Tibial artery (tissue), 4 donors: ENCODE results near the gene PAX5.
A peak's percentile ranks its signal among the peaks of the same experiment; 100 is the strongest.

ENCODE experiments used
- DNase-seq, 2 donors: peaks; one replicate each; pipeline ENCODE4 v3.0.0-alpha.2; 2019
- H3K27ac ChIP-seq, 2 donors: fragments of 200-600 bp; sonication (generic) in 1 of 2; 1 replicate in 1 of 2; 2 replicates in 1 of 2; pipeline ENCODE4 v1.5.1; 2018 to 2019; ENCODE audit warnings: mild to moderate bottlenecking in 1 of 2
- H3K27me3 ChIP-seq, 2 donors: fragments of 200-600 bp; sonication (generic) in 1 of 2; one replicate each; pipeline versions ENCODE4 v1.5.1 to v1.6.0; 2016 to 2019
- H3K36me3 ChIP-seq, 3 donors: fragments of 200-600 bp; sonication (generic) in 2 of 3; one replicate each; pipeline ENCODE4 v1.5.1; 2016 to 2019; ENCODE audit warnings: mild to moderate bottlenecking in 2 of 3
- H3K4me1 ChIP-seq, 4 donors: fragments of 200-600 bp; sonication (generic) in 2 of 4; 1 replicate in 3 of 4; 2 replicates in 1 of 4; pipeline ENCODE4 v1.5.1; 2016 to 2019
- H3K4me3 ChIP-seq, 2 donors: fragments of 200-600 bp; sonication (generic) in 1 of 2; 1 replicate in 1 of 2; 2 replicates in 1 of 2; pipeline ENCODE4 v1.5.1; 2018 to 2019; ENCODE audit warnings: mild to moderate bottlenecking in 2 of 2
- H3K9me3 ChIP-seq, 3 donors: fragments of 200-600 bp; sonication (generic) in 1 of 3; one replicate each; pipeline ENCODE4 v1.5.1; 2016 to 2019
- intact Hi-C: fragments of 100-400 bp; cut with DNase I; formaldehyde crosslinking; loops from one replicate; pipeline ENCODE4 v1.15.0; 2023; ENCODE audit warnings: low total_unique reads
- TF ChIP-seq, protein P1 (sequence below), 2 experiments: fragments of 200-600 bp in 1 of 2; fragments of 450-650 bp in 1 of 2; IDR thresholded peaks; one replicate each; pipeline ENCODE4 v1.5.1; 2017 to 2019; ENCODE audit warnings: antibody characterized with exemption in 2 of 2, mild to moderate bottlenecking in 1 of 2, moderate library complexity in 1 of 2

PAX5 gene

DNA sequence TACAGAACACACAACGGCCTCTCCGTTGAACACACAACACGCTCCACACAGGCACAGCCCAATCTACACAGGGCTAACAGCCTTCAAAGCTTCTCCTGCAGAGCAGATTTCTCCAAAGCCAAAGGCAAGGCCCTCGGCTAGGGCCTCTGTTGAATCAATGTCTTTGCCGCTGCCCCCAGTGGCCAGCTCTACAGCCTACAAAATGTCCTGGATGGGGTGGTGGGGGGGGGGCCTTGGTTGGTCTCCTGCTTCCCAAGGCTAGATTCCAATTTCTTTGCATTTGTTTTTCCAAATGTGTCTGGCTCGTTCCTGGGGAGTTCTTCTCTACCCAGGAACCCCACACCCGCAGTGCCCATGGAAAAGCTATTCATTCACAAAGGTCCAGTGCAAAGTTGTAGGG lies 167.2 kb downstream of the PAX5 start:
- Histone ChIP-seq H3K9me3 (no peaks in the 10 kb centered on the region), H3K27me3 (peaks cover 0 to 35% of the 10 kb centered on the region in 2 donors), H3K4me3 (no peak overlapping the region), H3K4me1 (no peaks in the 10 kb centered on the region), H3K27ac (no peak overlapping the region), H3K36me3 (no peaks in the 10 kb centered on the region)
- intact Hi-C loops: no loop called here
- DNase-seq: no peak
- TF ChIP-seq, protein P1, sequence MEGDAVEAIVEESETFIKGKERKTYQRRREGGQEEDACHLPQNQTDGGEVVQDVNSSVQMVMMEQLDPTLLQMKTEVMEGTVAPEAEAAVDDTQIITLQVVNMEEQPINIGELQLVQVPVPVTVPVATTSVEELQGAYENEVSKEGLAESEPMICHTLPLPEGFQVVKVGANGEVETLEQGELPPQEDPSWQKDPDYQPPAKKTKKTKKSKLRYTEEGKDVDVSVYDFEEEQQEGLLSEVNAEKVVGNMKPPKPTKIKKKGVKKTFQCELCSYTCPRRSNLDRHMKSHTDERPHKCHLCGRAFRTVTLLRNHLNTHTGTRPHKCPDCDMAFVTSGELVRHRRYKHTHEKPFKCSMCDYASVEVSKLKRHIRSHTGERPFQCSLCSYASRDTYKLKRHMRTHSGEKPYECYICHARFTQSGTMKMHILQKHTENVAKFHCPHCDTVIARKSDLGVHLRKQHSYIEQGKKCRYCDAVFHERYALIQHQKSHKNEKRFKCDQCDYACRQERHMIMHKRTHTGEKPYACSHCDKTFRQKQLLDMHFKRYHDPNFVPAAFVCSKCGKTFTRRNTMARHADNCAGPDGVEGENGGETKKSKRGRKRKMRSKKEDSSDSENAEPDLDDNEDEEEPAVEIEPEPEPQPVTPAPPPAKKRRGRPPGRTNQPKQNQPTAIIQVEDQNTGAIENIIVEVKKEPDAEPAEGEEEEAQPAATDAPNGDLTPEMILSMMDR (IDR thresholded peaks at IDR 0.05): no peak

DNA sequence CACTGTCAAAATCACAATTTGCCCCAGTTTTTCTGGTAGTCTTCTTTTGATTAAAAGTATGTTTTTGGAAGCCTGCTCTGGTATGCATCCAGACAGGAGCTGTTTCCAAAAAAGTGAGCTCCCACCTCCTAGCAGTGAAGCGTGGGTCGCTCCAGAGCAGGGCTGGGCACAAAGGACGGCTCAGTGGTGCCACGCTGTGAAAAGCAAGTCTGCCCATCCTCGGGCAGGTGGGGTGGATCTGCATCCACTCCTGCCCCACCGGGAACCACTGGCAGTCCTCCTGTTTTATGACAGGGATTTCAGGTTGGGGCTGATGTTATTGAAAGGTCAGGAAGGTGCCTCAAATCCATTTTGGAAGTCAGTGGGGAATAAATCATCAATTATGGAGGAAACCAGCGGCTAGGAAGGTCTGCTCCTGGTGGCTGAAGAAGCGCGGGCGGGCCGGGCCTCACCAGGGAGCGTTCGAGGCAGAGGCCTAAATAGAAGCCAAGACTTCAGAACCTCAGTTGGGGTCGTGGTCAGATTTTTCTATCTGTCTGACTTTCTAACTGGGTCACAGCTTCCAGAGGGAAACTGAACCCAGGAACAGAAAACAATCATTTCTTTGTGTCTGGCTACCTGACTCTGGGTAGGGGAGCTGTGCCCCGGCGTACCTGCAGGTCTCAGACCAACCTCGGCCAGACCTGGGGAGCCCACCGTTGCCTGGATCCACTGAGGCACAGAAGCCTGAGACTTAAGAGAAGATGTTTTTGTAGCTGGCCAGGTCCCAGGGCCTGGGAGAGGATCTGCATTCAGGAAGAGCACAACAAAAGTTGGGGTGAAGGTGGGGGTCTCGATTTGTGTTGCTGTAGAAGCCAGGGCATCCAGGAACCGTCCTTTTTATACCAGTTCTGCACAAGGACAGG lies 168.1 kb downstream of the PAX5 start:
- H3K27me3 ChIP-seq: peaks cover 0 to 43% of the 10 kb centered on the region in 2 donors
- TF ChIP-seq, protein P1 (IDR thresholded peaks at IDR 0.05): no peak
- no peaks in the 10 kb centered on the region for H3K9me3 ChIP-seq
- H3K4me1 ChIP-seq: no peaks in the 10 kb centered on the region
- DNase-seq: no peak
- no peaks in the 10 kb centered on the region for H3K36me3 ChIP-seq
- H3K4me3 ChIP-seq: no peak overlapping the region
- no peak overlapping the region for H3K27ac ChIP-seq
- intact Hi-C loops: no loop called here

DNA sequence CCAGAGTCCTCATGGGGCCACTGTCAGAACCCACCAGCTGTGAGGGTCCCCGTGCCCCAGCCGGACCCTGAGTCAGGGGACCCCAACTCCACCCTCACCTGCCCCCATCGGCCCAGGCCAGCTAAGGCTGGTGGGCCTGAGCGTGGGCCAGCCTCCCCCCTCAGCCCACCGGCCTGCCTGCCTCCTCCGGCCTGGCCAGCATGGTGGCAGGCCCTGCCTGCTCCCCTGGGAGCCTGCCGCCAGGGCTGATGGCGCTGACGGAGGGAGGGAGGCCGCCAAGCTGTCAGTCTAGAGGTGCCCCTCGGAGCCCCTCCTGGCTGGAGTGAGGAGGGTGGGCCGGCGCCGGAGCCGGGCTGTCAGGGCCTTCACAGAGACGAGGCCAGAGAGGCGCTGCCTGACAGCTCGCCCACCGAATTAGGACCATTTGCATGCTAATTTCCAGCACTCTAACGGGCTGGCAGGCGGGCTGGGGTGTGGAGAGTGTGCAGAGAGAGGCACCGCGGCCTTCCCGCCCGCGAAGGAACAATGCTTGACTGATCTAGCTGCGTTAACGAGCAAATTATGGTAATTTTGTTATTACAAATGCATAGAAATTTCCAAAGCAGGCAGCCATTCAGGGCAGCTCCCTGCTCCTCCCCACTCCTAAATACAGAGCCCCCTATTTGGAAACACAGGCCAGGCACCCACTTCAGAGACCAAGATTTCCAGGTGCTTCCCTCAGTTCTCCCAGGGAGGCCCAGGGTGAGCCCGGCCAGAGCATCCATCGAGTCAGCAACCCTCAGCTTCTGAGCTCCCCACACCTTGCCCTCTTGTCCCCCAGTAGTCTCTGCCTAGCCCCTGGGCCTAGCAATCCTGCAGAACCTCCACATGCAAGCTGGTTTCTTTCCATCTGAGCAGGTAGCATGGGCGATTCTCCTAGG lies 169.3 kb downstream of the PAX5 start:
- intact Hi-C loops: no loop called here
- no peaks in the 10 kb centered on the region for H3K9me3 ChIP-seq
- TF ChIP-seq, protein P1 (IDR thresholded peaks at IDR 0.05): no peak
- H3K36me3 ChIP-seq: no peaks in the 10 kb centered on the region
- H3K27me3 ChIP-seq: peaks cover 0 to 47% of the 10 kb centered on the region in 2 donors
- no peaks in the 10 kb centered on the region for H3K4me1 ChIP-seq
- H3K27ac ChIP-seq: no peak overlapping the region
- no peak overlapping the region for H3K4me3 ChIP-seq
- no peak for DNase-seq

DNA sequence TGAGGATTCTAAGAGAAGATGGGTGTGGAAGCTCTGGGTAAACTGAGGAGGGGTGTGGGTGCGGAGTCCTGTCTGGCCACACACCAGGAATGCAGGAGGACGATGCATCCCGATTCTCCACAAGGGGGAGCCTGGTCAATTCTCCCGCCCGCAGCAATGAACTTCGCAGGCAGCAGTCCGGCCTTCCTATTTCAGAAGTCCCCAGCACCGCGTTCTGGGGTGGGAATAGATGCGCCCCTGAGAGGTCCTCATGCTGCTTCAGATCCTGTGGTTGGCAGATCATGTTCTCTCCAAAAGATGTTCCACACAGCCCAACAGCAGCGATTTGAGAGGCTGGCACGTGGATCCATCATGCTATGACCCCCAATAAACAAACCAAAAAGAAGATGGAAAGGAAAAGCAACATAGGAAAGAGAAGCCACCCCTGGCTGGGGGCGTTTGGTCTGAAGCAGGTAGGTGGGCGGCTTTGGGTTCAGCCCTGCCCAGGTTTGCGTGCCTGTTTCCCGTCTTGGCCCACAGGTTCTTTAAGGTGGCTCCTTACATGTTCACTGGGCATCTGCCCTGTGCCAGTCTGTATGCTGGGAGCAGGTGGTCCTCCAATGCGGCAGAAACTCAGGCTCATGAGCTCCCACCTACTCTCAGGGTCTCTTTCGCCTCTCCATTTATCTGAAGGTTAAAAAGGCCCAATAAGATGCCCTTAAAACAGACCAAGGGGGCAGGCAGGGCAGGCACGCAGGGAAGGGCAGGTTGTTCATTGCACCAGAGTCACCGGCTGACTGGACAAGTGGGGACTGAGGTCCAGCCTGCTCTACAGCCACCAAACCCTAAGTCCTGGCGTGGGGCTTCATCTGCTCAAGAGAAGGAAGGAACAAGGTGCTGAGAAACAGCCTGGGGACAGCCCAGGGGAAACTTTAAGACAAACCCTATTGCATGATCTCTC lies 171.6 kb downstream of the PAX5 start:
- H3K9me3 ChIP-seq: no peaks in the 10 kb centered on the region
- H3K4me1 ChIP-seq: no peaks in the 10 kb centered on the region
- H3K27me3 ChIP-seq: peaks cover 0 to 58% of the 10 kb centered on the region in 2 donors
- no peak overlapping the region for H3K4me3 ChIP-seq
- no peak for DNase-seq
- H3K27ac ChIP-seq: no peak overlapping the region
- H3K36me3 ChIP-seq: no peaks in the 10 kb centered on the region
- intact Hi-C loops: no loop called here
- TF ChIP-seq, protein P1 (IDR thresholded peaks at IDR 0.05): peak; percentile 13 to 37
